ENCODE data around the gene ADK. TPM values are rescaled to one million over a fixed set of nuclear protein-coding genes. Genes with fewer than 3 reads are reported as not detected.

Gene ADK
- total and polyA plus RNA-seq, 2 of the 4 experiments (the other 2 are of a cell fraction), result 30.6 to 40.9 TPM

GRCh38 chr10:74755273-74755672 lies 604.3 kb downstream of the ADK start:
- WGBS, 2 experiments (ENCODE audit: extremely low coverage in 2 of 2, insufficient read length in 1 of 2), result 82% methylated on average over 2 of the region's 10 CpGs; no CpG with 5 or more reads in 1 of the 2 experiments
- H3K23ac ChIP-seq (ENCODE audit: low read depth, low read length), result no peak overlapping the region
- H2AFZ ChIP-seq (replicated peaks; ENCODE audit: low read length, poor library complexity), result no peak overlapping the region
- H3K79me1 ChIP-seq (ENCODE audit: low read depth in 1 of 2, low read length in 2 of 2), result no peaks in the 10 kb centered on the region
- H3K4me3 ChIP-seq (ENCODE audit: insufficient read depth, low read depth, low read length), result no peak overlapping the region
- DNase-seq (no peak), ATAC-seq (ENCODE audit: low read depth) (no peak)
- TF ChIP-seq CHD1 (IDR thresholded peaks at IDR 0.05; ENCODE audit: low read depth, low read length) (no peak), CEBPB (IDR thresholded peaks at IDR 0.05; ENCODE audit: low read depth, low read length) (no peak), RFX5 (IDR thresholded peaks at IDR 0.05; ENCODE audit: low read depth, low read length) (no peak), BHLHE40 (IDR thresholded peaks at IDR 0.05; ENCODE audit: low read depth, low read length) (no peak), RAD21 (IDR thresholded peaks at IDR 0.05; ENCODE audit: low read length) (no peak), POLR2A (IDR thresholded peaks at IDR 0.05; ENCODE audit: low read depth, low read length) (no peak), MAZ (IDR thresholded peaks at IDR 0.05; ENCODE audit: borderline replicate concordance, low read depth, low read length) (no peak), NFE2L2 (IDR thresholded peaks at IDR 0.05; ENCODE audit: low read depth, low read length) (no peak), FOS (IDR thresholded peaks at IDR 0.05; ENCODE audit: low read depth, low read length) (no peak), USF2 (IDR thresholded peaks at IDR 0.05; ENCODE audit: low read depth, low read length) (no peak), SMC3 (IDR thresholded peaks at IDR 0.05; ENCODE audit: low read depth, low read length) (no peak)
- no peak overlapping the region for H3K9ac ChIP-seq (ENCODE audit: low read depth, low read length)
- no peak overlapping the region for H3K27ac ChIP-seq (ENCODE audit: insufficient read depth, low read length)
- no peak overlapping the region for H3K56ac ChIP-seq (ENCODE audit: extremely low read depth, insufficient read depth, low read length)
- ChIA-PET POLR2A (ENCODE audit: unreplicated experiment) (no interaction called here), CTCF (no interaction called here)
- H3K18ac ChIP-seq (ENCODE audit: low read depth, low read length), result no peak overlapping the region
- H3K14ac ChIP-seq (replicated peaks; ENCODE audit: low read depth, low read length), result no peak overlapping the region
- no peak overlapping the region for H3K4me2 ChIP-seq (ENCODE audit: low read depth, low read length)
- H2BK5ac ChIP-seq (ENCODE audit: low read depth, low read length, poor library complexity, severe bottlenecking), result no peak overlapping the region
- H4K91ac ChIP-seq (ENCODE audit: insufficient read depth, low read depth, low read length), result no peak overlapping the region
- dilution Hi-C loops (cut with HindIII; ENCODE audit: low sequenced_read_pairs, unreplicated experiment), result no loop called here
- no peak overlapping the region for H4K8ac ChIP-seq (ENCODE audit: low read depth in 2 of 2, low read length in 2 of 2)
- no peaks in the 10 kb centered on the region for H3K4me1 ChIP-seq (ENCODE audit: control insufficient read depth, insufficient read depth, low read length)
- H2AK5ac ChIP-seq (ENCODE audit: low read depth, low read length), result no peak overlapping the region
- in situ Hi-C loops (cut with MboI; ENCODE audit: low sequenced_read_pairs), result no loop called here
- no peaks in the 10 kb centered on the region for H3K9me3 ChIP-seq (ENCODE audit: control insufficient read depth, insufficient read depth, low read length)
- no TSS peak for BruUV-seq (replicated peaks)
- no peak overlapping the region for H2AK9ac ChIP-seq (replicated peaks; ENCODE audit: low read depth, low read length, poor library complexity)
- no peaks in the 10 kb centered on the region for H3K36me3 ChIP-seq (ENCODE audit: control insufficient read depth, insufficient read depth, low read length)
- H2BK120ac ChIP-seq (ENCODE audit: low read depth, low read length), result no peak overlapping the region
- H3K9me1 ChIP-seq (ENCODE audit: insufficient read depth, low read length), result 0 out of 2 replicates have a peak, but pooled peaks cover 2% of the 10 kb centered on the region
- no peak overlapping the region for H2BK15ac ChIP-seq (ENCODE audit: low read depth, low read length)
- H3K27me3 ChIP-seq (ENCODE audit: control insufficient read depth, insufficient read depth, low read length), result no peaks in the 10 kb centered on the region
- intact Hi-C loops (cut with micrococcal nuclease), result no loop called here
- H3K4ac ChIP-seq (ENCODE audit: low read depth, low read length), result no peak overlapping the region
- H4K20me1 ChIP-seq (ENCODE audit: insufficient read depth, low read length), result no peaks in the 10 kb centered on the region
- no peak overlapping the region for H2BK20ac ChIP-seq (ENCODE audit: low read depth, low read length)
- no peak overlapping the region for H4K5ac ChIP-seq (ENCODE audit: low read depth, low read length)

Small RNAs within 50 kb of the gene (microRNA-seq; reads per million reads assigned to microRNA genes)
- gene RF00019 (ENCODE audit: insufficient read depth, insufficient read length), result not detected
- not detected for gene TIMM9P1 (ENCODE audit: insufficient read depth, insufficient read length)

Small RNAs within 50 kb of the gene (small RNA-seq; reads per million reads assigned to genes)
- gene RF00019 (0 reads per million in 5 experiments), gene TIMM9P1 (0 reads per million in 5 experiments)

Other genes starting within 250 kb of the ADK start
- gene PLAU, start 240.1 kb upstream of the ADK start, total RNA-seq (2012; rRNA removed), result 115 and 123 TPM in 2 replicates
- gene PLAU, start 240.1 kb upstream of the ADK start, polyA plus RNA-seq (2012; rRNA removed), result 230 and 283 TPM in 2 replicates
- gene VCL, start 153.1 kb upstream of the ADK start, total RNA-seq (2012; rRNA removed), result 283 and 316 TPM in 2 replicates
- 193 and 227 TPM in 2 replicates for gene VCL, start 153.1 kb upstream of the ADK start, polyA plus RNA-seq (2012; rRNA removed)
- 46.4 and 50.8 TPM in 2 replicates for gene AP3M1, start 393 bp upstream of the ADK start, total RNA-seq (2012; rRNA removed)
- gene AP3M1, start 393 bp upstream of the ADK start, polyA plus RNA-seq (2012; rRNA removed), result 21.6 and 26.6 TPM in 2 replicates

All from IMR-90 (cell line).